Testis (tissue), 2 donors: ENCODE results near the gene HHLA2.

Experiments
- CTCF ChIP-seq, 3 experiments: fragments of 450-650 bp in 2 of 3; fragments of 200-600 bp in 1 of 3; sonication (generic) in 1 of 3; IDR thresholded peaks; one replicate each; pipeline ENCODE4 v1.5.1; 2016 to 2019; ENCODE audit warnings: antibody characterized with exemption in 3 of 3, mild to moderate bottlenecking in 2 of 3, moderate library complexity in 1 of 3
- POLR2A ChIP-seq: fragments of 450-650 bp; IDR thresholded peaks from one replicate; pipeline ENCODE4 v1.6.1; 2017; ENCODE audit warnings: antibody characterized with exemption, mild to moderate bottlenecking, moderate library complexity

DNA sequence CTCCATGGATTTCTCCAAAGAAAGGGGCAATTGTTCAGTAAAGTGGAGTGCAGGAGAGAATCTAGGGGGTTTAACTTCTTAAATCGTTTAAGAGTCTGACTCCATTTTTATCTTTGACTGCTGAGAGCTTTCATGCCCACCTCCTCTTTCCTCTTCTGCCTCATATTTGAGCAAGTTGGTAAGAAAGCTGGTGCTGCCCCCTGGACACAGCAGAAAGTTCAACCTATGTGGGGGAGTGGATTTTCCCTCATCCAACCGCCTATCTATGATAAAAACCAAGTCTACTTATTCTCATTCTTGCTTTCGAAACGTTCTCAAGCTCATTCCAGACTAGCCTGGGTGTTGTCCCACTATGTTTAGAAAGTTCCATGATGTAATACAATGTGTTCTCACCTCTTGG, 26.0 kb downstream of the HHLA2 start:
- TF ChIP-seq CTCF (IDR thresholded peaks at IDR 0.05): no peak
- TF ChIP-seq POLR2A: no peak
